ENCODE measurements around the gene PARP2. TPM values are rescaled to one million over a fixed set of nuclear protein-coding genes. Genes with fewer than 3 reads are reported as not detected.

PARP2 gene
- polyA plus RNA-seq, 1 donor from 2014 or later = 78.7 TPM

GRCh38 chr14:20306079-20306423, 37.4 kb upstream of the PARP2 start:
- Histone ChIP-seq H2AFZ (ENCODE audit: low read depth, low read length) (no peak overlapping the region), H3F3A (ENCODE audit: insufficient read depth, low read length, poor library complexity, severe bottlenecking) (no peaks in the 10 kb centered on the region), H3K9me3 (ENCODE audit: low read length) (no peaks in the 10 kb centered on the region)

GRCh38 chr14:20314026-20314425, 29.4 kb upstream of the PARP2 start:
- Histone ChIP-seq H3K27ac (ENCODE audit: low read length) (no peak overlapping the region), H3K9ac (ENCODE audit: low read length) (no peak overlapping the region), H4K20me1 (ENCODE audit: insufficient read depth) (no peaks in the 10 kb centered on the region), H3K36me3 (ENCODE audit: insufficient read depth, low read length) (no peaks in the 10 kb centered on the region), H3K9me3 (ENCODE audit: low read length) (no peaks in the 10 kb centered on the region), H3K4me2 (ENCODE audit: low read length) (no peak overlapping the region), H3K9me2 (ENCODE audit: insufficient read depth, low read length) (no peaks in the 10 kb centered on the region), H3K79me2 (replicated peaks; ENCODE audit: insufficient read depth, low read length) (no peaks in the 10 kb centered on the region), H2AFZ (ENCODE audit: low read depth, low read length) (no peak overlapping the region), H3K4me3 (ENCODE audit: low read length) (no peak overlapping the region), H3K27me3 (ENCODE audit: insufficient read depth, low read depth, low read length) (no peaks in the 10 kb centered on the region), H3F3A (ENCODE audit: insufficient read depth, low read length, poor library complexity, severe bottlenecking) (no peaks in the 10 kb centered on the region)
- TF ChIP-seq EP300 (conservative IDR thresholded peaks at IDR 0.05; ENCODE audit: poor library complexity, severe bottlenecking) (no peak), TAF1 (IDR thresholded peaks at IDR 0.05; ENCODE audit: low read depth) (no peak), CTCF (IDR thresholded peaks at IDR 0.05; ENCODE audit: poor library complexity, severe bottlenecking) (no peak), REST (IDR thresholded peaks at IDR 0.05; ENCODE audit: borderline replicate concordance) (no peak), POLR2AphosphoS5 (IDR thresholded peaks at IDR 0.05) (no peak), RAD21 (conservative IDR thresholded peaks at IDR 0.05) (no peak), MXI1 (conservative IDR thresholded peaks at IDR 0.05; ENCODE audit: poor library complexity, severe bottlenecking) (no peak), SMC3 (conservative IDR thresholded peaks at IDR 0.05; ENCODE audit: poor library complexity) (no peak)

More at GRCh38 chr14:20306079-20306423, 37.4 kb upstream of the PARP2 start:
- Histone ChIP-seq H3K36me3 (ENCODE audit: insufficient read depth, low read length) (no peaks in the 10 kb centered on the region), H3K79me2 (replicated peaks; ENCODE audit: insufficient read depth, low read length) (peaks cover 28% of the 10 kb centered on the region), H3K4me3 (ENCODE audit: low read length) (peak overlapping the region; percentile 75), H3K4me2 (ENCODE audit: low read length) (no peak overlapping the region), H3K9ac (ENCODE audit: low read length) (no peak overlapping the region), H3K27ac (ENCODE audit: low read length) (no peak overlapping the region), H3K9me2 (ENCODE audit: insufficient read depth, low read length) (no peaks in the 10 kb centered on the region), H4K20me1 (ENCODE audit: insufficient read depth) (no peaks in the 10 kb centered on the region), H3K27me3 (ENCODE audit: insufficient read depth, low read depth, low read length) (no peaks in the 10 kb centered on the region)
- no peak for TF ChIP-seq REST (IDR thresholded peaks at IDR 0.05; ENCODE audit: borderline replicate concordance)
- no peak for TF ChIP-seq EZH2 (IDR thresholded peaks at IDR 0.05; ENCODE audit: borderline replicate concordance, insufficient read depth, low read length, poor library complexity, severe bottlenecking)
- no peak for TF ChIP-seq TAF1 (IDR thresholded peaks at IDR 0.05; ENCODE audit: low read depth)
- no peak for TF ChIP-seq MXI1 (conservative IDR thresholded peaks at IDR 0.05; ENCODE audit: poor library complexity, severe bottlenecking)
- TF ChIP-seq CTCF (IDR thresholded peaks at IDR 0.05; ENCODE audit: poor library complexity, severe bottlenecking) = no peak
- TF ChIP-seq EP300 (conservative IDR thresholded peaks at IDR 0.05; ENCODE audit: poor library complexity, severe bottlenecking) = no peak
- TF ChIP-seq POLR2AphosphoS5 (IDR thresholded peaks at IDR 0.05) = no peak
